Nephron (organoid): ENCODE results near the gene PLEKHM3.

ENCODE experiments used
- H3K27ac Mint-ChIP-seq, 3 experiments: 2 replicates each; pipeline ENCODE4 v1.8.0; 2020; ENCODE audit warnings: mixed read lengths in 3 of 3, mild to moderate bottlenecking in 2 of 3, moderate library complexity in 1 of 3
- H3K27me3 Mint-ChIP-seq: 2 replicates; pipeline ENCODE4 v1.8.0; 2021; ENCODE audit warnings: low read depth, mild to moderate bottlenecking, moderate library complexity, mixed read lengths
- H3K36me3 Mint-ChIP-seq: 2 replicates; pipeline ENCODE4 v1.8.0; 2020; ENCODE audit warnings: low read depth, mixed read lengths
- H3K4me1 Mint-ChIP-seq: 2 replicates; pipeline ENCODE4 v1.8.0; 2020; ENCODE audit warnings: mixed read lengths
- H3K4me3 Mint-ChIP-seq, 3 experiments: 2 replicates each; pipeline ENCODE4 v1.8.0; 2020; ENCODE audit warnings: mild to moderate bottlenecking in 3 of 3, mixed read lengths in 3 of 3, moderate library complexity in 2 of 3
- H3K9me3 Mint-ChIP-seq: 2 replicates; pipeline ENCODE4 v1.8.0; 2020; ENCODE audit warnings: mixed read lengths
- CTCF ChIP-seq, 3 experiments: fragments of 200-600 bp; sonication (generic); IDR thresholded peaks; one replicate each; pipeline ENCODE4 v1.5.0; 2021; ENCODE audit warnings: antibody characterized with exemption in 3 of 3; ENCODE audit not compliant: unreplicated experiment in 3 of 3

PLEKHM3 gene

GRCh38 chr2:207937253-207937652 lies 88.1 kb downstream of the PLEKHM3 start:
- Mint-ChIP-seq H3K27ac (no peak overlapping the region), H3K27me3 (no peaks in the 10 kb centered on the region), H3K4me3 (no peak overlapping the region), H3K9me3 (no peaks in the 10 kb centered on the region), H3K4me1 (no peaks in the 10 kb centered on the region), H3K36me3 (no peaks in the 10 kb centered on the region)
- TF ChIP-seq CTCF (IDR thresholded peaks at IDR 0.05; ENCODE audit: unreplicated experiment in 3 of 3) = no peak

- Mint-ChIP-seq H3K27me3 (peaks cover 3% of the 10 kb centered on the region), H3K36me3 (no peaks in the 10 kb centered on the region), H3K9me3 (no peaks in the 10 kb centered on the region), H3K4me3 (no peak overlapping the region), H3K27ac (peak overlapping the region in 2 of 3 experiments; percentile 4 to 55), H3K4me1 (no peaks in the 10 kb centered on the region)
- no peak for TF ChIP-seq CTCF (IDR thresholded peaks at IDR 0.05; ENCODE audit: unreplicated experiment in 3 of 3)
Measured at GRCh38 chr2:207936380-207936779, 88.9 kb downstream of the PLEKHM3 start.

- H3K9me3 Mint-ChIP-seq = no peaks in the 10 kb centered on the region
- H3K36me3 Mint-ChIP-seq = no peaks in the 10 kb centered on the region
- TF ChIP-seq CTCF (IDR thresholded peaks at IDR 0.05; ENCODE audit: unreplicated experiment in 3 of 3) = no peak
- H3K27ac Mint-ChIP-seq = peak overlapping the region in 2 of 3 experiments; percentile 4 to 55
- H3K4me1 Mint-ChIP-seq = peaks cover 3% of the 10 kb centered on the region
- no peak overlapping the region for H3K4me3 Mint-ChIP-seq
- H3K27me3 Mint-ChIP-seq = peaks cover 7% of the 10 kb centered on the region
Measured at GRCh38 chr2:207935991-207936370, 89.3 kb downstream of the PLEKHM3 start.

GRCh38 chr2:207935121-207935990 lies 90.0 kb downstream of the PLEKHM3 start:
- peaks cover 9% of the 10 kb centered on the region for H3K27me3 Mint-ChIP-seq
- H3K27ac Mint-ChIP-seq = peak overlapping the region; percentile 50 to 79 (median 77)
- H3K9me3 Mint-ChIP-seq = no peaks in the 10 kb centered on the region
- no peak overlapping the region for H3K4me3 Mint-ChIP-seq
- no peaks in the 10 kb centered on the region for H3K36me3 Mint-ChIP-seq
- H3K4me1 Mint-ChIP-seq = peaks cover 9% of the 10 kb centered on the region
- no peak for TF ChIP-seq CTCF (IDR thresholded peaks at IDR 0.05; ENCODE audit: unreplicated experiment in 3 of 3)

- TF ChIP-seq CTCF (IDR thresholded peaks at IDR 0.05; ENCODE audit: unreplicated experiment in 3 of 3) = no peak
- H3K4me3 Mint-ChIP-seq = no peak overlapping the region
- H3K27me3 Mint-ChIP-seq = peaks cover 9% of the 10 kb centered on the region
- peak overlapping the region in 2 of 3 experiments; percentile 43 to 79 for H3K27ac Mint-ChIP-seq
- no peaks in the 10 kb centered on the region for H3K36me3 Mint-ChIP-seq
- H3K9me3 Mint-ChIP-seq = no peaks in the 10 kb centered on the region
- H3K4me1 Mint-ChIP-seq = peaks cover 9% of the 10 kb centered on the region
Measured at GRCh38 chr2:207934720-207935119, 90.6 kb downstream of the PLEKHM3 start.
